GM06990 (cell line): ENCODE data around the gene PRX.

ENCODE experiments used
- DNase-seq: peaks from one replicate; pipeline ENCODE4 v3.0.0-alpha.2; 2011; ENCODE audit not compliant: insufficient read length; ENCODE audit errors: extremely low read depth
- H3K27me3 ChIP-seq: replicated peaks from 2 replicates; pipeline ENCODE4 v1.6.0; 2011; ENCODE audit warnings: low read length; ENCODE audit not compliant: control insufficient read depth, insufficient read depth
- H3K36me3 ChIP-seq: 2 replicates; pipeline ENCODE4 v1.5.1; 2011; ENCODE audit warnings: low read length; ENCODE audit not compliant: control insufficient read depth, insufficient read depth
- H3K4me3 ChIP-seq: replicated peaks from 2 replicates; pipeline ENCODE4 v1.5.1; 2011; ENCODE audit warnings: low read depth, mild to moderate bottlenecking, control low read depth, low read length
- CTCF ChIP-seq: IDR thresholded peaks from 2 replicates; pipeline ENCODE4 v1.5.1; 2011; ENCODE audit warnings: low read length, control low read depth, mild to moderate bottlenecking, inconsistent platforms; ENCODE audit not compliant: insufficient read depth, poor library complexity, severe bottlenecking

PRX gene

DNA sequence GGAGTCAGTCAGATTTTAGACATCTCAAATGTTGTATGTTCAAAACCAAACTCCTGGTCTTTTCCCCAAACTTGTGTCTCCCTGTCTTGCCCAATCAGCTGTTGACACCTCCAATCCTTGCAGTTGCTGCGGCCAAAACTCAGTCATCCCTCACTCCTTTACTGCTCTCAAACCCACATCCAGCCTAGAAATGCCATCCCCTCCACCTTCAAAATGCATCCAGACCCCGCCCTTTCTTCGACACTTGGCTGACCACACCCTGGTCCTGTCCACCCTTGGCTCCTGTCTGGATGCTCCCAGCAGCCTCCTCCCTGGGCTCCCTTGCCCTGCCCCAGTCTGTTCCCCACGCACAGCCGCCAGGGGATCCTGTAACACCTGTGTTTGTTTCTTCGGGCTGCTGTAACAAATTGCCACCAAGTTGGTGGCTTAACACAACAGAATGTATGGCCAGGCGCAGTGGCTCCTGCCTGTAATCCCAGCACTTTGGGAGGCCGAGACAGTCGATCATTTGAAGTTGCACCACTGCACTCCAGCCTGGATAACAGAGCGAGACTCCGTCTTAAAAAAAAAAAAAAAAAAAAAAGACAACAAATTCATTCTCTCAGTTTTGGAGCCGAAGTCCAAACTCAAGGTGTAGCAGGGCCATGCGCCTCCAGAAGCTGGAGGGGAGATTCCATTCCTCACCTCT lies 53.0 kb downstream of the PRX start:
- no peak for TF ChIP-seq CTCF
- Histone ChIP-seq H3K4me3 (no peak overlapping the region), H3K27me3 (no peaks in the 10 kb centered on the region), H3K36me3 (no peaks in the 10 kb centered on the region)
- DNase-seq = no peak

- Histone ChIP-seq H3K4me3 (no peak overlapping the region), H3K36me3 (no peaks in the 10 kb centered on the region), H3K27me3 (no peaks in the 10 kb centered on the region)
- DNase-seq = peak; percentile 73
- no peak for TF ChIP-seq CTCF
Observed at GRCh38 chr19:40358773-40359172, 54.4 kb downstream of the PRX start.

DNA sequence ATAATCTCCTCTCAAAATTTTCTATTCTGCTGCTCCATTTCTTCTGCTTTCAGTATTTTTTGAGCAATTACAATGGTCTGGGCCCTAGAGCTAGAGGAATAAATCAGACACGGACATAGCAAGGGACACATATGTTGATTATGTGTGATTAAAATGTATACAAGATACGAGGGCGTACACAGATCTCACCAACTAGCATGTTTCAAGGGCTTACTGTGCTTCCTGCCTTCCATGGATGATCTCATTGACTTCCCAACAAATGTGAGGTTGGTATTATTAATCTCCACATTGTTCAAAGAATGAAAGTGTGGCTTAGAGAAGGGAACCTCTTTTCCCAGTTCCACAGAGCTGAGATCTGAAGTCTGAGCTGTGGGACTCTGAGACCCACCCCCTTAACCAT lies 55.5 kb downstream of the PRX start:
- no peak overlapping the region for H3K4me3 ChIP-seq

DNA sequence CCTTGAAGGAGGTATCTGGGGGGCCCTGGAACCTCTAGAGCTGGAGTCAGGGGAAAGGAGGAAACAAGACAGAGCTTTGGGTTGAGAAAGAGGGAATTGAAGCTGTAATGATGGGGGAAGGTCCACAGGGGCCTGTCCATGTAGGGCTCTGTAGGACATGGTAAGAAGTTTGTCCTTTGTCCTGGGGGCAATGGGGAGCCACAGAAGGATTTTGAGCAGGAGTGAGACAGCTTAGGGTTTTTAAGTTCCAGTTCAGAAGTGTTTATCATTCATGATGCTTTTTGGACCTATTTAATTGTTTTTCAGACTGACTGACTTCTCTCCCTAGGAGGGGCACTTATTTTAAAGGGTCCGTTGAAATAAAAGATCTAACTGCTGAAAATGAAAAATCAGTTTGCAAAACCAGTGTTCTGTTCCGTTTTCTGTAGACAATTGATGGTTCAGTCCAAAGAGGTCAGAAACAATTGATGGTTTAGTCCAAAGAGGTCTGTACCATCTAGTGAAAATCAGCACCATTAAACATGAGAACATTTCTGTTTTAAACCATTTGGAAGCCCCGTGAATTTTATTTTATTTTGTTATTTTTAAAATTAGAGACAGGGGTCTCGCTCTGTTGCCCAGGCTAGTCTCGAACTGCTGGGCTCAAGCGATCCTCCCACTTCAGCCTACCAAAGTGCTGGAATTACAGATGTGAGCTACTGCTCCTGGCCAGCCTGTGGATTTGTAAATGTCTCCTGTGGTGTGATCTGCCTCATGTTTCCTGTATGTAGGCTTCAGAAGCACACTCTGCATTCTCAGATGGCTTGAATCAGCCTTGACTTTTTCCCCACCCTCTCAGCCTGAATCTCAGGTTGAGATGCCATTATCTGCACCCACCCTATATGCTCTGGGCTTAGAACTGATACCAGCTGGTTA lies 56.2 kb downstream of the PRX start:
- no peak for TF ChIP-seq CTCF
- DNase-seq = no peak
- Histone ChIP-seq H3K4me3 (no peak overlapping the region), H3K36me3 (no peaks in the 10 kb centered on the region), H3K27me3 (no peaks in the 10 kb centered on the region)

More for the DNA sequence above, 55.5 kb downstream of the PRX start:
- Histone ChIP-seq H3K36me3 (no peaks in the 10 kb centered on the region), H3K27me3 (no peaks in the 10 kb centered on the region)
- TF ChIP-seq CTCF = no peak
- no peak for DNase-seq

DNA sequence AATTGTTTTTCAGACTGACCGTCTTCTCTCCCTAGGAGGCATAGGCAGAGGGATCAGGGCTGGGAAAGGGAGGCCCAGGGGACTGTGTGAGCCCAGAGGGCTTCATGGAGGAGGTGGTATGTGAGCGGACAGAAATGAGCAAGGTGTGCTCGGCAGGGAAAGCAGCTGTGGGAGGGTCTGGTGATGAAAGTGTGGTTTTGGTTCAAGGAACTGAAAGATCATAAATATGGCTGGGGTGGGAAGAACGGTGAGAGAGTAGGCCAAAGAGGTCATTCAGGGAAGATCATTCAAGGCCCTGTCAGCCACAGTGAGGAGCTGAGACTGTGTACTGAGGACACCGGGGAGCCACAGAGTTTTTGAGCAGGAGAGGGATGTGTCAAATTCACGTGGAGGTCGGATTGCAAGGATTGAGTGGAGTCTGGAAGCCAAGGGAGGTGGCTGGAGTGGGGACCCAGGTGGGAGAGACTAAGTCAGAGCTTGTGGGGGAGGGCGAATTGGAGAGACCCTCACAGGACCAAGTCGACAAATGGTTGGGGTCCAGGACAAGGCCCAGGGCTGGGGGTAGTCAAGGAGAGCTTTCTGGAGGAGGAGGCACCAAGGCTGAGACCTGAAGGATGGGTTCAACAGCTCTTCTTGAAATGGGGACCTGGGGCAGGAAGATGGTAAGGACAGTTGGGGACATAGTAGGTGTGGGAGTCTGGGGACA lies 57.0 kb downstream of the PRX start:
- Histone ChIP-seq H3K27me3 (no peaks in the 10 kb centered on the region), H3K36me3 (peaks cover 1% of the 10 kb centered on the region; the same call in 1 of the 2 replicates), H3K4me3 (no peak overlapping the region; the same call in none of the 2 replicates)
- no peak for TF ChIP-seq CTCF
- DNase-seq = peak; percentile 54
